Activated T-cell treated with anti-CD3 and anti-CD28 coated beads, Interleukin-2, amount 50 U/mL, for 1 hour (primary cell): ENCODE results near the gene STK32C.
"Not testable (repeated sequence)": the region's sequence is repeated elsewhere in the genome, so short reads cannot be mapped to it uniquely, and the experiment has no call there.

ENCODE experiments used
- DNase-seq: peaks from one replicate; pipeline ENCODE4 v3.0.0-alpha.2; 2020

Gene STK32C

DNA sequence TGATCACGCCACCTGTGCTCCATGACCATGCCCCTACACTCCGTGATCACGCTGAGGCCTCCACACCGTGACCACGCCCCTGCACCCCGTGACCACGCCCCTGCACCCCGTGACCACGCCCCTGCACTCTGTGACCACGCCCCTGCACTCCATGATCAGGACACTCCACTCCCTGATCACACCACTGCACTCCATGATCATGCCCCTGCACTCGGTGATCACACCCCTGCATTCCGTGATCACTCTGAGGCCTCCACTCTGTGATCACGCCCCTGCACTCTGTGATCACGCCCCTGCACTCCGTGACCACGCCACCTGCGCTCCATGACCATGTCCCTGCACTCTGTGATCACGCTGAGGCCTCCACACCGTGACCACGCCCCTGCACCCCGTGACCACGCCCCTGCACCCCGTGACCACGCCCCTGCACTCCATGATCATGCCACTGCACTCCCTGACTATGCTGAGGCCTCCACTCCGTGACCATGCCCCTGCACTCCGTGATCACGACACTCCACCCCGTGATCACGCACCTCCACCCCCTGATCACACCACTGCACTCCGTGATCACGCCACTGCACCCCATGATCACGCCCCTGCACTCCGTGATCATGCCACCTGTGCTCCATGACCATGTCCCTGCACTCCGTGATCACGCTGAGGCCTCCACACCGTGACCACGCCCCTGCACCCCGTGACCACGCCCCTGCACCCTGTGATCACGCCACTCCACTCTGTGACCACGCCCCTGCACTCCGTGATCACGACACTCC, 27.7 kb downstream of the STK32C start:
- DNase-seq: no peak

DNA sequence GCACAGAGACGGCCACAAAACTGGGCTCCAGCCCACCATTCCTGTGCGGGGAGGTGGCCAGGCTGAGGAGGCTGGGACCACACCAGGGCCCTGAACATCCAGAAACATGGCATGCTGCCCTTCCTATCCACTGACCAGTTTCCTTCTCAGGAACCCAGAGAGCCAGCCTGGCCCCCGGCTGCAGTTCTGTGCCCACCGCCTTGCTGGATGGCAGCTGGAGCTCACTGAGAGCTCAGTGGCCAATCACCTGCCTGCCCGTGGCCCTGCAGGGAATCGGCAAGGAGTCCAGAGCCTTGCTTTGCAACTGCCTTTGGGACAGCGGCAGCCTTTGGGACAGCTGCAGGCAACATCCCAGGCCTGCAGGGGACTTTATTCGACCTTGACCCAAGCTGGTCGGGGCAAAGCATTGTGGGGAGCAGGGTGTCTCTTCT, 30.4 kb downstream of the STK32C start:
- DNase-seq: no peak

DNA sequence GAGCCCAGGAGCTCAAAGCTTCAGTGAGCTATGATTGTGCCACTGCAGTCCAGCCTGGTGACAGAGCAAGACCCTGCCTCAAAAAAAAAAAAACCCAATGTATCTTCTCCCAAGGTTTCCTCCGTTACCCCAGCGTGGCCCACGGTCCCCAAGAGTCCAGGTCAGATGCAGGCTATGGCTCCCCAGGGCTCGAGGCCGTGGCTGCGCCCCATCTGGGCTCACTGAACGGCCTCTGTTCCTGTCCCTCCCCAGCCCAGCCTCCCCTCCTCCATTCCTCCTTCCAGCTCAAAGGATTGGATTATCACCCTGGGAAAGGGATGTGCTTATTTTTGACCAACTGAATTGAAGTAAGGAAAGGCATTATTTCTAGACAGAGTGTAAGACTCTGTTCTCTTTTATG, 31.0 kb downstream of the STK32C start:
- no peak for DNase-seq

DNA sequence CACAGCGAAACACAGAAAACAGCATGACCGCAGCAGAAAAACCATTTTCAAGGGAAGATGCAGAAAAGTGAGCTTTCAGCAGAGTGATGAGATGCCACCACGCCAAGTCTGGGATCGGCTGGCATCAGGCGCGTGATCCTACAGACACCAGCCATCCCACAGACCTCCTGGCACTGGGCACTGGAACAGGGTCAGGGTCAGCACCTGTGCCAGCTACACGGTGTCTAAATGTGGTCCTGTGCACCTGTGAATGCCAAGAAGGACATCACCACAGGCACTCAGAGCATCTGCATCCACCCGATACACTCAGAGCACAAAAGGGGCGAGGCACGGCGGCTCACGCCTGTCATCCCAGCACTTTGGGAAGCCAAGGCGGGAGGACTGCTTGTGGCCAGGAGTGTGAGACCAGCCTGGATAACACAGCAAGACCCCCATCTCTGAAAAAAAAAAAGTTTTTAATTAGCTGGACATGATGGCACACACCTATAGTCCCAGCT, 31.5 kb downstream of the STK32C start:
- no peak for DNase-seq

DNA sequence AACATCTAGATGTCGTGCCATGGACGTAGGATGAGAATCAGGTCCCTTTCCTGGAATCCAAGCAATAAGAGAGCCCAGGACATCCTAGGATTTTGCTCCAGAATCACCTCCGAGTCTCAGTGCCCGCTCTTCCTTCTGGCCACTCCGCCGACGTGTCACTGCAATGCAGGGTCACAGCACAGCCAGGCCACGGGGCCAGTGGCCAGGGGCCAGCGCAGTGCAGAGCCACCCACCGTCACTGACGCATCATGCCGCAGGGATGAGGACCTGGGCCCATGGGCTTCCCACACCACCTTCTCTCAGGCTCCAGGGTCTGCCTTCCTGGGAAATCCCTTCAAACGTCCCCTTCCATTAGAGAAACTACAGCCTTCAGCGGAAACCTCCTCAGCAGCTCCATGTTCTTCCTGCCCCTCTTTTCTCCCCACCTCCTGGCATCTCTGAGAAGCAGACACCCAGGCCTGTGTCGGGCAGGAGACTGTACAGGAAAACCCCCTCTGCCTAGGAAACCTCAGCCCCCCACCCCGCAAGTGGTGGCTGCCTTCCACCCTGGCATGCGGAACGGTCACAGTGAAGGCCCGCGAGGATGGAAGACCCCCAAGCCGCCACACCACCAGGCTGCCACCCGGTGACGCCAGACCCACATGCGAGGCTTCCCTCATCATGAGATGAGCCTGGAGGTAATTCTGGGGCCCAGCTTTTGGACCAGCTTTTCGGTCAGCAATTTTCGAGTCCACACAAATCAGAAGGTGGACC, 32.1 kb downstream of the STK32C start:
- no peak for DNase-seq

DNA sequence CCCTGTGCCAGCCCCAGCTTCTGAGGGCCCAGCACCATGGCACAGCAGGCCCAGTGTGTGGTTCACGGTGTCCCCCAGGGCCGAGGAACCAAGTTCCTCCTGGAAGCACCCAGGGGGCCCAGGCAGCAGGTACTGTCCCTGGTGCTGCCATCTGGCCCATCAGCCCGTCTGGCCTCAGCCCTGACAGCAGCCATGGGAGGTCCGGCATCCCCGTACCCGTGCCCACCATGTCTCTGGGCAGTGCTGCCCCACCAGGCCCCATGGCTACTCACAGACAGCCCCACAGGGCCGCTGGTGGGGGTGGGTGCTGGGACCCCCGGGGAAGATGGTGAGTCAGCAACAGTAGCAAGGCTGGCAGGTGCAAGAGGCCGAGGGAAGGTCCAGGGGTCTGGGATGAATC, 32.8 kb downstream of the STK32C start:
- DNase-seq: no peak

DNA sequence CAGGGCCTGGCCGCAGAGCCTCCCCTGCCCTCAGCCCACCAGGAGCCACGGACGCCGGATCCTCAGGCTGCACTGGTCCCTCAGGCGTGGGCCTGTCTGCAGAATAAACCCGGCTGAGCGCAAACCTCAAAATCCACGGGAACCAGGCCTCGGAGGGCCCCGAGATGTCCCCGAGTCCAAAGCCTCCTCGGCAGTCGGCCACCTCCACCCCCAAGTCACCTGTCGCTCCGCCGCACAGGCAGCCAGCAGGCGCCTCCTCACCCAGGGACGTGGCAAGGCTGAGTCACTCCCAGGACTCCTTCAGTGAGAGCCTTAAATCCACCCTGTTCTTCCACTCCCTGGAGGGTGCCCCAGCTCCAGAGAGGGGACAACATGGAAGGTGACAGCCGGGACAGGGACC, 33.2 kb downstream of the STK32C start:
- DNase-seq: no peak

DNA sequence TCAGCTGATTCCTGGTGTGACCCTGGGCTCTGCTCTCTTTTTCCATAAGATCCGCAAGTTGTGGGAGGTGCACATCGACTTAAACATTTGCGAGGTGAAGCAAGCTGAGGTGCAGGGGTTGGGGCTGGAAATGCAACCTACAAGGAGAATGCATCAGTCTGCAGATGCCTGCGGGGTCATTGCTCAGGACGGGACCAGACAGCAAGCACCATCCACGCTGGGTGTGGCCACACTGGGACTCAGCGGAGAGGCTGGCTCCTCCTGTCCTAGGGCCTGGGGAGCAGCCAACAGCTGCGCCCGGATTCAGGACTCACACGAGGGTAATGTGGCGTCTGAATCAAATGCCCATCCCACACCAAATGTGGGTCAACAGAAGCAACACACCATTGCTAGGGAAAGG, 33.8 kb downstream of the STK32C start:
- no peak for DNase-seq

DNA sequence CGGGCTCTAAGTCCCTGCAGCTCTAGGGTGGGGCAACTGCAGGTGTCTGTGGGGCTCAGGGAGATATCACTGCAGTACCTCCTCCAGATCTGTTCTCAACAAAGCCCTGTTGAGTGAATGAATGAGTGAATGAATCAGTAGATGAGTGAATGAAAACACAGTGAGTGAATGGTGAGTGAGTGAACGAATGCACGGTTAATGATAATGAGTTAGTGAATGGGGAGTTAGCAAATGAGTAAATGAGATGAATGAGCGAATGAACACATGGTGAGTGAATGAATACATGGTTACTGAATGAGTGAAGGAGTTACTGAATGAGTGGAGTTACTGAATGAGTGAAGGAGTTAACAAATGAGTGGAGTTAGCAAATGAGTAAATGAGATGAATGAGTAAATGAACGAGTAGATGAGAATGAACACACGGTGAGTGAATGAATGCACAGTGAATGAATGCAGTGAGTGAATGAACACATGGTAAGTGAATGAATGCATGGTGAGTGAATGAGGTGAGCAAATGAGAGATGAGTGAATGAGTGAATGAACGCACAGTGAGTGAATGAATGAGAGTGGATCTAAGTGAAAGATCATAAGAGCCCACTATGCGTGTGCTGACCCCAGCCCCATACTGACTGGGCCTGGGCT, 34.3 kb downstream of the STK32C start:
- DNase-seq: no peak

DNA sequence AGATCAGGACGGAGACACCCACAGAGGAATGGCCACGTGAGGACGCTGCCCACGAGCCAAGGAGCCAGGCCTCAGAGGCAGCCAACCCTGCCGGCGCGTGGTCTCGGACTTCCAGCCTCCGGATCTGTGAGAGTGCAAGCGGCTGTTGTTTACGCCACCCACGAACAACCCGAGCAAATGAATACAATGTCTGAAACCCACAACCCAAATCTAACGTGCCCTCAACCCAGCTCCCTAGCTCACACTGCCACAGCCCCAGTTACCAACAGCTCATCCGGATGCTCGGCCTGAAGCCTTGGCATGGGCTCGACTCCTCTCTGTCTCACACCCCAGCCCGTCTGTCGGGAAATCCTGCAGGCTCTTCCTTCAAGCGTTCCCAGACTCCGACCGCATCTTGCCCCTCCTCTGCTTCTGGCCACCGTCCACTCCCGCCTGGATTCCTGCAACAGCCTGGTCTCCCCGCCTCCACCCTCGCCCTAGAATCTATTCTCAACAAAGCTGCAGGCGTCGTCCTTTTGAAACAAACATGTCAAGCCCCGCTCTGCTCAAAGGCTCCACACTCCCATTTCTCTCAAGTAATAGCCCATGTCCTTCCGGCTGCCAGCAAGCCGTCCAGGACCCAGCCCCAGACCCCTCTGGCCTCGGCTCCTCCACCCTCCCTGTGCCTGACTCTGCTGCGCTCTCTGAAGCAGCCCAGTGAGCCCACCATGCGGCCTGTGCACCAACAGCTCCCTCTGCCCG, 35.3 kb downstream of the STK32C start:
- DNase-seq: no peak

DNA sequence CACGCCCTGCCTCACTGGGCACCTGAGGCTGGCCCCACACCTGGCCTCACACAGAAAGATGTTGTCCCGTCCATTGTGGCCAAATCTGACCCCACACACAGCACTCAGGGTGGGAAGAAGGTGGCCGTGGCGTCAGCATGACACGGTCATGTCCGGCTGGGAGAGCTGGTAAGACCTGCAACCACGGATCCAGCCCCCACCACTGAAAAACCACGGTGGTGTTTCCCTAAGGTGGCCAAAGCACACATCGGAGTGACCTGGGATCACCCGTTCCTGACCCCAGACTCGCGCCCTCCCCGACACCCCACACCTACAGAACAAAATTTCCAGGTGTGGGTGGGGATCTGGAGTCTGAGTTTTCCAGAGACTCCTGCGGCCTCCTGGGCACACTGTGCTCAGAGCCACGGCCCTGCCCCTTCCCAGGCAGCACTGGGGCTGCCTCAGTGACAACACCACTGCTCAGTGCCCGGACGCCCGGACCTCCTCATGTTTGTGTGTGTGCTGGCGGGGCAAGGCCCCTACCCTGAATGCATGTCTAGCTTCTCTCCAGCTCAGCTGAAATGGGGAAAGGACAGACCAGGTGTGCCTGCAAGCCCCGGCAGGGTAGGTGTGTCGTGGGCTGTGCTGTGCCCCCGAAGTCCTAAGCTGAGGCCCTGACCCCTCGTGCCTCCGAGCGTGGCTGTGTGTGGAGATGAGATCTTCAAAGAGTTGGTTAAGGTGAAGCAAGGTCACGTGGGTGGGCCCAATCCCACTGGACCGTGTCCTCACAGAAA, 36.1 kb downstream of the STK32C start:
- DNase-seq: no peak

DNA sequence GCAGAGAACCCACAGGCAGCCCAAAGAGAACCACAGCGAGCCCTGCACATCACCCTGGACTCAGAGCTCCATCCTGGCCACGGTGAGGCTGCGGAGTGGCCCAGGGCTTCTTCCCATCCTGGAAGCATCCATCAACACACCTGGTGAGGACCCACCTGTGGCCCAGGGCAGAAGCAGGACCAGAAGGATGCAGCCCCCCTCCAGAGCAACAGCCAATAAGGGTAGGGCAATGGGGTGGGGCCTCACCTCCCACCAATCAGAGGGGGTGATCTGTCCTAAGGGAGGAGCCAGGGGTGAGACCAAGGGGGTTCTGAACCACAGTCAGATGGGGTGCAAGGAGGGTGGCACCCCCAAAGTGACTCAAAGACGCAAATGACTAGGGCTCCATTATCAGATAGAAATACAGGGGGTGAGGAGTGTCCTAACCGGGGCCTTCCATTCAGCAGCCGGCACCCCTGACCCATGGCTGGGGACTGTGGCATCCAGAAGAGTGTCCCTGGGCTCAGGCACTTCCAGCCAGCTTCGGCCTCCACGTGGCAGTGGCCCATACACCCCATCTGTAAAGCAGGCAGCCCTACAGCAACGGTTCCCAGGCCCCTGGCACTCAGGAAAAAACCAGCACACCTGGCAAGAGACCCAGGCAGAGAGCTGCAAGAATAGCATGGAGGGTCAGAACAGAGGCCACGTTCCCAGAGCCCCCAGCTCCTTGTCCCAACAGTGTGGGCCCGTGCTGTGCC, 36.9 kb downstream of the STK32C start:
- DNase-seq: no peak

DNA sequence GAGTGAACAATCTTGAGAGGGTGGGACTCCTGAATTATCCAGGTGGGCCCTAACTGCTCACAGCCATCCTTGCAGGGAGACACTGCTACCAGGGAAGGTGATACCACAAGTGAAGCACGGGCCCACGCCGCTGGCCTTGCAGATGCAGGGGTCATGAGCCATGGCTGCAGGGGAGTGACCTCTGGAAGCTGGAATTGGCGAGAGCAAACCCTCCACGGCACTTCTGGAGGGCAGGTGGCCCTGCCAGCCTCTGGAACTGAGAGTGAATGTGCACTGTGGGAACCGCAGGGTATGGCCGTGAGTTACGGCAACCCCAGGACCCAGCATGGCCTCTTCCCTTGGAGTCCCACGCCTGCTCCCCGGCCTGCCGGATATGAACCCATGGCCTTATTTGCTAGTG, 37.5 kb downstream of the STK32C start:
- no peak for DNase-seq

DNA sequence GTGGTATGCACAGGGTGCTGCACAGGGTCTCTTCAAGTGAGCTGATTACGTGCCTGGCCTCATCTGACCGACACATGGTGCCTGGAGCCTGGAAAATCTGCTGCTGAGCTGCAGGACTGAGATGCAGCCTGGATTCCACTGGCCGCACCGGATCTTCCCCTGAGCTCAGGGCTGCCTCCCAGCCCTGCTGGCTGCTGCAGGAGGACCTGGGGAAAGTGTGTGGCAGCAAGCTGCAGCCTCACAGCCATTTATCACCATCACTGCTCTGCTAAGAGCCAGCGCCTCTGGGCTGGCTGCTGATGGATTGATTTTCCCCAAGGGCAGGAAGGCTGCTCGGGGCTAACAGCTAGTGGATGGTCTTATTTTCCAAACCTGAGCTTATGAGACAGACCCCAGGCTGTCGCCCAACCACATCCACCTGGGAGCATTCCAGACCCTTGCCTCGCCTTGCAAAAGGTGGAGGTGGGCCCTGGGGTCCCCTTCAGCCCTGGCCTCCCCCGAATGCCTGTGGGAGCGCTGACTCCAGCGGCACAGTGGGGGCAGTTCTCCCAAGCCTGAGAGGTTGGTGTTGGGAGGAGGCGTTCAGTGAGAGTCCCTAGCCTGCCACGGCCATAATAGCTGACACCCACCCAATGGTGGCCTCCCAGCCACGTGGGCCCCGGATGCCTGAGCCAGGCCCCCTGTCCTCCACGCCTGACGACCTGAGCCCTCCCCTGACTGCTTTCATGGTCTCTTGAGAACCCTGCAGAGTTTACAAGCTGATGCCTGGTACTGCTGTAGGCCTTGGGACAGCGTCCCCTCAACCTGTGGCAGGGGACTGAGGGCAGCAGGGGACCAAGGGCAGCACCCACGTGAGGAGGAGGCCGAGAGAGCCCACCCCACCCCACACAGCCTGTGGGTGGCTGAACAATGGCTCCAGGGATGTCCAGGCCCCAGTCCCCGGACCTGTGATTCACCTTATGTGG, 38.2 kb downstream of the STK32C start:
- no peak for DNase-seq

DNA sequence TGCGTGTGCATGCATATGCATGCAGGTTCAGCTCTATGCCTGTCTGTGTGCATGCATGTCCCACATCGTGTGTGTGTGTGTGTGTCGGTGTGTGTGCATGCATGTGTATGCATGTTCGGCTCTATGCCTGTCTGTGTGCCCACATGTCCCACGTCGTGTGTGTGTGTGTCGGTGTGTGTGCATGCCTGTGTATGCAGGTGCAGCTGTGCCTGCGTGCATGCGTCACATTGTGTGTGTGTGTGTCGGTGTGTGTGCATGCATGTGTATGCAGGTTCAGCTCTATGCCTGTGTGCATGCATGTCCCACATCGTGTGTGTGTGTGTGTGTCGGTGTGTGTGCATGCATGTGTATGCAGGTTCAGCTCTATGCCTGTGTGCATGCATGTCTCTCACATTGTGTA, 39.8 kb downstream of the STK32C start:
- not testable (repeated sequence) for DNase-seq

DNA sequence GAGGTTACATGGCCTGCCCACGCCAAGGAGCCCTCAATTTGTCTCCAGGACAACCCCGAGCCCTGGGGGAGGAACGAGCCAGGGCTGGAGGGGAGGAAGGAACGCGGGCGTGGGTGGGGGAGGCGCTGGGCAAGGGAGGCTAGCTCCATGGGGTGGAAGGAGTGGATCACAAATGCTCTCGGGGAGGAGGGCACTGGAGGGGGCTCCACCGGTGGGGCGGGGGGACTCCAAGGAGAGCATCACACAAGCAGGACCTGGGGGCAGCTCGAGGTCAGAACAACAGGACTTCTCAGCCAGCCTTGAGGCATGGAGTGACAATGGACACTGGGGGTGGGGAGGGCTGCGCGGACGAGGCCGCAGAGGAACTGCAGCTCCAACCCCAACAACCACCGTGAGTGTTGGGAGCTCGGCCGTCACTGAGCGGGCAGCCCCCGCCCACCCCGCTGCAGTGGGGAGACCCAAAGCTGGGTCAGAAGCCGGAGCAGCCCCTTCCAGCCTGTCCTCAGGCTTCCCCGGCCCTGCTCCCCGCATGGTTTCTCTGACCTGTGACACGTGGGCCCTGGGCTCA, 41.1 kb downstream of the STK32C start:
- DNase-seq: no peak

DNA sequence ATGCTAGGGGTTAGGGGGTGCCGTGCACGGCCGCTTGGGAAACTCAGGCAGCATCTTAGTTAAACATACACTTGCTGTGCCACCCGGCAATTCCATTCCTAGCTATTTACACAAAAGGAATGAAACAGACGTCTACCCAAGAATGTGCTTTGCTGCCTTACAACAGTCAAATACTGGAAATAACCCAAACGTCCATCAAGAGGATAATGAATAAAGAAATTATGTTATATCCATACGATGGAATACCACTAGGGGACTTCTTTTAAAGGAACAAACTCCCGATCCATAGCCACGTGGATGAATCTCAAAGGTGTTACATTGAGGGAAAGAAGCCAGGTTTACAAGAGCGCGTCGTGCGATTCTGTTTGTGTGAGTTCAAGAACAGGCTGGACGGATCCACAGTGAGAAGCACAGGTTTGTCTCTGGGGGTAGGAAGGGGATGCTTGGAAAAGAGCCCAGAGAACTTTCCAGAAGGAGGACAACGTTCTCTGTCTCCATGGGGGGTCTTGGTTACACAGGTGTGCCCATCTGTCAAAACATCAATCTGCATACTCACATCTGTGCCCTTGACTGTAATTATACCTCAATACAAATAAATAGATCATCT, 41.8 kb downstream of the STK32C start:
- DNase-seq: no peak

DNA sequence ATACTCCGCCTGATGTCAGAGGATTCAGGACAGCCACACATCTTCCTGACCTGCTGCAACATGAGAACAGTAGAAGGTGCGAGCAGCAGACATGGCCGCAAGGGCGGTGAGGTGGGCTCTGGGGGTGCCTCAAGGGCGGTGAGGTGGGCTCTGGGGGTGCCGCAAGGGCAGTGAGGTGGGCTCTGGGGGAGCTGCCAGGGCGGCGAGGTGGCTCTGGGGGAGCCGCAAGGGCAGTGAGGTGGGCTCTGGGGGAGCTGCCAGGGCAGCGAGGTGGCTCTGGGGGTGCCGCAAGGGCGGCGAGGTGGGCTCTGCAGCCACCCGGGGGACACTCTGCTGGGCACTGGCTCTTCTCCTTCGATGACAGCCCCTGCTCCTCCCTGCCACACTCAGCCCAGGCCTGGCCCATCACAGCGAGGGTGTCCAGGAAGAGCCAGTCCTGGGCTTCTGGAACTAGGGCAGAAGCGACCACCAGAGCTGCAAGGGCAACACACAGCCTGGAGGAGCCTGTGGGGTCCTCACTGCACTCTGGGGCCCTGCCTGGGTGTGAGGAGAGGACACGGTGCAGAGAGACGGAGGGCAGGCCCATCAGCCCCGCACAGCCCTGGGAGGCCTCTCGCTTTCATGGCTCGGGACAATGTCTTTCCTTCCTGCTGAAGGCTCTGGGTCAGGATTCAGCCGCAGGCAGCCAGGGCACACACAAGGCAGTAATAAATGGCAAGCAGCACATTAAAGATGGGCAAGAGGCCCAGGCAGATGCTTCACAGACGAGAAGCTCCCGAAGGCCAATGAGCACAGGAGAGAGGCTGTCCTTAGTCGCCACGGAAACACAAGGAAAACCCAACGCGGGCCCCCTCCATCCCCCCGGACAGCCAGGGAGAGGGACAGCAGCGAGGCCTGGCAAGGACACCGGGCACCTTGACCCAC, 42.5 kb downstream of the STK32C start:
- DNase-seq: no peak
